ENCODE measurements around the gene WDR70. TPM values are rescaled to one million over a fixed set of nuclear protein-coding genes. Genes with fewer than 3 reads are reported as not detected.

Gene WDR70
- total and polyA plus RNA-seq, 10 of the 15 experiments (the other 5 are each of a cell fraction or from before 2014, with no cell fraction given) = 10.9 to 33.6 (median 29.1) TPM

DNA sequence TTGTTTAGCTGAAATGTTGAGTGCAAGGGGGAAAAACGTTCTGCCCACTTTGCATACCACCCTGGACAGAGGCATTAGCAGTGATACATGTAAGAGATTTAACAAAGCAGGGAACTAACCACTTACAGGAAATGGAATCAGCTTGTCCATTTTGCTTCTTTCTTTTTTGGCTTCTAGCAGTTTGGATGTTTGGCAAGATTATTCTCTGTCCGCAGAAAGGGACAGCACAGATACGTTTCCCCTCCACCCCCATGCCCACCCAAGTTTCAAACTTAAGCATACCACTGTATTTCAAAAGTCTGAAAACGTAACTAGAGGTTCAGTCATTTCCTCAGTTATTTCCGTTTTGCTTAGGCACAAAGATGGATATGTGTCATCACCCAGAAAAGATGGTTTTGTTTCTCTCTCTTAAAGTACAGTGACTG is 342.3 kb downstream of the WDR70 start (continued):
- TF ChIP-seq SPI1 (IDR thresholded peaks at IDR 0.05; ENCODE audit: borderline replicate concordance, insufficient read depth, low read depth, low read length) = 0 out of 2 replicates have a peak, but pooled peaks have one; percentile 8
- no peak for TF ChIP-seq RFX5 (IDR thresholded peaks at IDR 0.05; ENCODE audit: low read depth, low read length)
- 0 out of 2 replicates have a peak, but pooled peaks have one; percentile 43 for TF ChIP-seq MEF2A (IDR thresholded peaks at IDR 0.05; ENCODE audit: insufficient read depth, low read depth, low read length)
- TF ChIP-seq ZBTB33 (IDR thresholded peaks at IDR 0.05) = no peak
- 0 out of 2 replicates have a peak, but pooled peaks have one; percentile 29 for TF ChIP-seq ZBED1 (IDR thresholded peaks at IDR 0.05; ENCODE audit: borderline replicate concordance)
- no peak for TF ChIP-seq RELA (IDR thresholded peaks at IDR 0.05; ENCODE audit: borderline replicate concordance, partially characterized antibody)
- no peak for TF ChIP-seq ATF3 (IDR thresholded peaks at IDR 0.05; ENCODE audit: borderline replicate concordance, extremely low read depth, low read depth, low read length)
- peak in 1 of 2 experiments; percentile 99; a peak in 2 of 4 replicates for TF ChIP-seq ETV6 (conservative IDR thresholded peaks at IDR 0.05 in 1 of 2, IDR thresholded peaks at IDR 0.05 in 1 of 2; ENCODE audit: borderline replicate concordance in 1 of 2, low read depth in 1 of 2)
- TF ChIP-seq PML (IDR thresholded peaks at IDR 0.05; ENCODE audit: low read length) = 0 out of 2 replicates have a peak, but pooled peaks have one; percentile 47
- no peak for TF ChIP-seq BACH1 (IDR thresholded peaks at IDR 0.05; ENCODE audit: borderline replicate concordance)
- TF ChIP-seq NFIC (IDR thresholded peaks at IDR 0.05; ENCODE audit: low read depth, low read length) = peak; percentile 89
- TF ChIP-seq REST (IDR thresholded peaks at IDR 0.05; ENCODE audit: low read depth, low read length) = 0 out of 2 replicates have a peak, but pooled peaks have one; percentile 58
- TF ChIP-seq POLR2AphosphoS2 (IDR thresholded peaks at IDR 0.05; ENCODE audit: low read depth, low read length) = no peak
- TF ChIP-seq GABPA (IDR thresholded peaks at IDR 0.05; ENCODE audit: low read depth) = 0 out of 2 replicates have a peak, but pooled peaks have one; percentile 13
- TF ChIP-seq SMARCA5 (IDR thresholded peaks at IDR 0.05) = no peak
- no peak for TF ChIP-seq POLR2A (IDR thresholded peaks at IDR 0.05; ENCODE audit: low read depth, low read length)
- TF ChIP-seq NR2F1 (conservative IDR thresholded peaks at IDR 0.05) = no peak
- TF ChIP-seq RCOR1 (conservative IDR thresholded peaks at IDR 0.05; ENCODE audit: low read depth, low read length) = no peak
- TF ChIP-seq BCLAF1 (IDR thresholded peaks at IDR 0.05) = no peak
- TF ChIP-seq RBBP5 (conservative IDR thresholded peaks at IDR 0.05) = no peak
- no peak for TF ChIP-seq SREBF1 (IDR thresholded peaks at IDR 0.05; ENCODE audit: low read length)
- TF ChIP-seq CHD1 (IDR thresholded peaks at IDR 0.05; ENCODE audit: low read depth, low read length) = no peak
- TF ChIP-seq NFXL1 (IDR thresholded peaks at IDR 0.05; ENCODE audit: borderline replicate concordance) = no peak

All from GM12878 (cell line).